Body of pancreas (tissue), 4 donors: ENCODE data around the gene RAB1A.

Experiments
- CTCF ChIP-seq, 7 experiments: fragments of 450-650 bp in 4 of 7; fragments of 200-600 bp in 3 of 7; sonication (generic) in 3 of 7; IDR thresholded peaks; one replicate each; pipeline ENCODE4 v1.5.1; 2016 to 2019; ENCODE audit warnings: antibody characterized with exemption in 7 of 7
- POLR2A ChIP-seq, 3 donors: fragments of 450-650 bp; IDR thresholded peaks; one replicate each; pipeline ENCODE4 v1.6.1; 2016; ENCODE audit warnings: antibody characterized with exemption in 3 of 3, mild to moderate bottlenecking in 2 of 3

GRCh38 chr2:65092791-65093190, 37.1 kb downstream of the RAB1A start:
- TF ChIP-seq CTCF (IDR thresholded peaks at IDR 0.05) (no peak), POLR2A (IDR thresholded peaks at IDR 0.05) (no peak)
